ENCODE data around the gene C4orf33.

C4orf33 gene

GRCh38 chr4:129146639-129147038, 50.7 kb downstream of the C4orf33 start:
- Histone ChIP-seq H3K36me3 (no peaks in the 10 kb centered on the region), H3K27me3 (no peaks in the 10 kb centered on the region), H3K9me3 (no peaks in the 10 kb centered on the region; the same call in 1 of the 2 replicates), H3K4me1 (peaks cover 9% of the 10 kb centered on the region), H3K4me3 (ENCODE audit: low read depth, low read length) (no peak overlapping the region)
- TF ChIP-seq, protein P1, sequence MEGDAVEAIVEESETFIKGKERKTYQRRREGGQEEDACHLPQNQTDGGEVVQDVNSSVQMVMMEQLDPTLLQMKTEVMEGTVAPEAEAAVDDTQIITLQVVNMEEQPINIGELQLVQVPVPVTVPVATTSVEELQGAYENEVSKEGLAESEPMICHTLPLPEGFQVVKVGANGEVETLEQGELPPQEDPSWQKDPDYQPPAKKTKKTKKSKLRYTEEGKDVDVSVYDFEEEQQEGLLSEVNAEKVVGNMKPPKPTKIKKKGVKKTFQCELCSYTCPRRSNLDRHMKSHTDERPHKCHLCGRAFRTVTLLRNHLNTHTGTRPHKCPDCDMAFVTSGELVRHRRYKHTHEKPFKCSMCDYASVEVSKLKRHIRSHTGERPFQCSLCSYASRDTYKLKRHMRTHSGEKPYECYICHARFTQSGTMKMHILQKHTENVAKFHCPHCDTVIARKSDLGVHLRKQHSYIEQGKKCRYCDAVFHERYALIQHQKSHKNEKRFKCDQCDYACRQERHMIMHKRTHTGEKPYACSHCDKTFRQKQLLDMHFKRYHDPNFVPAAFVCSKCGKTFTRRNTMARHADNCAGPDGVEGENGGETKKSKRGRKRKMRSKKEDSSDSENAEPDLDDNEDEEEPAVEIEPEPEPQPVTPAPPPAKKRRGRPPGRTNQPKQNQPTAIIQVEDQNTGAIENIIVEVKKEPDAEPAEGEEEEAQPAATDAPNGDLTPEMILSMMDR (IDR thresholded peaks at IDR 0.05; ENCODE audit: low read depth, low read length): peak; percentile 54
- DNase-seq: no peak

- Histone ChIP-seq H3K36me3 (no peaks in the 10 kb centered on the region), H3K4me3 (ENCODE audit: low read depth, low read length) (no peak overlapping the region), H3K9me3 (no peaks in the 10 kb centered on the region; the same call in 1 of the 2 replicates), H3K4me1 (peaks cover 9% of the 10 kb centered on the region), H3K27me3 (no peaks in the 10 kb centered on the region)
- TF ChIP-seq, protein P1 (IDR thresholded peaks at IDR 0.05; ENCODE audit: low read depth, low read length): no peak
- DNase-seq: no peak
Measured at GRCh38 chr4:129148892-129149291, 52.9 kb downstream of the C4orf33 start.

DNA sequence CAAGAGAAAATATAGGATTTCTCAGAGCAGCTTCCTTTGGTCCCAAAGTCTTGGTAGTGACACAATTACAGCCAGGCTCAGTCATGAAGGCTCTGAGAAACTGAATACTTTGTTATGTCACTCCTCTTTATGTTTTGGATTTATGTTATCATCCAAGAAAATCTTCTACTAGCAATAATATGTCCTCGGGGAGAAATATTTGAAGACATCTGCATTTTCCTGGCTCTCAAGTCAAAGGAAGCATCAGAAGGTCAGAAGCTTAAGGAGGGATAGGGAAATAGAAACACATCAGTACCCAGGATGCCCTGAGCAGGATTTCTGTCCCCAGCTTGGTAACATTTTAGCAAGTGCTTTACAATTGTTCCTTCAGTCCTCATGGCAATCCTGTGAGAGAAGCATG, 54.0 kb downstream of the C4orf33 start:
- H3K4me1 ChIP-seq: peaks cover 4% of the 10 kb centered on the region

DNA sequence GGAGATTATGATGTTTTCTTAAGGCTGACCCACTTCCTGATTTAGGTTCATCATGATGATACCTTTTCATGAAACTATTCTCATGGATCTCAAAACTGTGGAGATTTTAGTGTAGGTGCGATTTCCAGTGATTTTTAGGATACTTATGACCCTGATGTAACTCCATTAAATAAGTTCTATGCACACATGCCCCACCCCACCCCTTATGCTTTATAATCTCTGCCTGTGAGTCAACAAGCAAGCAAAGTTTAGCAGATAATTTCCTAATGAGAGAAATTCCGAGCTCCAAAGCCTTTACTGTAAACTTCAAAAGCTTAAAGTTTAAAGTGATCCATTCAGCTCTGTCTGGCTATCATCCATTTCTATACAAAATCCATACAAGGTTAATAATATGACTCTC, 56.4 kb downstream of the C4orf33 start:
- TF ChIP-seq, protein P1 (IDR thresholded peaks at IDR 0.05; ENCODE audit: low read depth, low read length): no peak
- Histone ChIP-seq H3K4me3 (ENCODE audit: low read depth, low read length) (no peak overlapping the region), H3K27me3 (no peaks in the 10 kb centered on the region), H3K4me1 (no peaks in the 10 kb centered on the region), H3K9me3 (no peaks in the 10 kb centered on the region), H3K36me3 (no peaks in the 10 kb centered on the region)
- no peak for DNase-seq

More for the DNA sequence above, 54.0 kb downstream of the C4orf33 start:
- TF ChIP-seq, protein P1 (IDR thresholded peaks at IDR 0.05; ENCODE audit: low read depth, low read length): no peak
- Histone ChIP-seq H3K9me3 (no peaks in the 10 kb centered on the region; the same call in 1 of the 2 replicates), H3K27me3 (no peaks in the 10 kb centered on the region), H3K36me3 (no peaks in the 10 kb centered on the region), H3K4me3 (ENCODE audit: low read depth, low read length) (no peak overlapping the region)
- no peak for DNase-seq

GRCh38 chr4:129153700-129154099, 57.7 kb downstream of the C4orf33 start:
- DNase-seq: no peak
- Histone ChIP-seq H3K36me3 (no peaks in the 10 kb centered on the region), H3K4me1 (no peaks in the 10 kb centered on the region), H3K27me3 (no peaks in the 10 kb centered on the region), H3K9me3 (no peaks in the 10 kb centered on the region; the same call in 1 of the 2 replicates), H3K4me3 (ENCODE audit: low read depth, low read length) (no peak overlapping the region)
- TF ChIP-seq, protein P1 (IDR thresholded peaks at IDR 0.05; ENCODE audit: low read depth, low read length): no peak

DNA sequence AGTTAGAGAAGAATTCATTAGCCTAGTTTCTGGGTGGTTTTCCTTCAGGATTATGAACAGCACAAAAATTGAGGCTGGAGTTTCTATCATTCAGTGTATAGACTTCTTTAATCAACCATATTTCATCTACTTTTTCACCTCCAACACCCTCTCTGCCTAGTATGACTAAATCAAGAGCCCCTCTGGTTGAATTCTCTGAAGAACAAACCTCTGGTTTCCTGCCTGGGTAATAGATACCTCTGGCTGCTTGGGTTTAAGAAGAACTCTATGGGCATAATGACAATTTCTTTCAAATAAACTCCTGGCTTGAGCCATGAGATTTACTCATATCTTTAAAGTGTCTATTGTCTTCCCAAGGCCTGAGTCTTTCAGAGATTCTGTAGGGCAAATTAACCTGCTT, 66.5 kb downstream of the C4orf33 start:
- TF ChIP-seq, protein P1 (IDR thresholded peaks at IDR 0.05; ENCODE audit: low read depth, low read length): no peak
- Histone ChIP-seq H3K4me1 (no peaks in the 10 kb centered on the region), H3K9me3 (no peaks in the 10 kb centered on the region; the same call in 1 of the 2 replicates), H3K27me3 (no peaks in the 10 kb centered on the region), H3K36me3 (no peaks in the 10 kb centered on the region), H3K4me3 (ENCODE audit: low read depth, low read length) (no peak overlapping the region)
- DNase-seq: no peak

Measured in BE2C (cell line).